ENCODE measurements around the gene RCBTB1. TPM values are rescaled to one million over a fixed set of nuclear protein-coding genes. Genes with fewer than 3 reads are reported as not detected.

The RCBTB1 gene
- total RNA-seq, 2 experiments from 2014 or later: 10.3 to 11.4 TPM

- H3K27ac Mint-ChIP-seq: no peak overlapping the region
- Histone ChIP-seq H3K27ac (ENCODE audit: low read depth in 1 of 2, low read length in 2 of 2) (no peak overlapping the region), H3K36me3 (ENCODE audit: insufficient read depth, low read length) (no peaks in the 10 kb centered on the region), H3K4me1 (ENCODE audit: insufficient read depth, low read length) (peaks cover 14% of the 10 kb centered on the region), H3K4me3 (ENCODE audit: low read length) (no peak overlapping the region), H3K27me3 (ENCODE audit: control insufficient read depth in 1 of 2, insufficient read depth in 2 of 2, low read length in 2 of 2) (no peaks in the 10 kb centered on the region), H3K9me3 (ENCODE audit: control insufficient read depth in 1 of 2, insufficient read depth in 1 of 2, low read length in 2 of 2) (no peaks in the 10 kb centered on the region)
- DNase-seq (no peak), ATAC-seq (ENCODE audit: poor library complexity) (no peak)
- intact Hi-C loops (cut with DNase I, micrococcal nuclease): loop anchor here (5.0 to 10.0 kb wide), 2 partner anchors 93 to 205 kb away; partner anchors contain the start of genes KPNA3 (in 1 of the 2) and PHF11 (in 1 of the 2)
- H3K4me3 Mint-ChIP-seq: no peak overlapping the region
- peaks cover 35% of the 10 kb centered on the region for H3K4me1 Mint-ChIP-seq (ENCODE audit: low read depth)
- H3K9me3 Mint-ChIP-seq: no peaks in the 10 kb centered on the region
- no peak for TF ChIP-seq CTCF (IDR thresholded peaks at IDR 0.05)
- CTCF ChIA-PET: no interaction called here
- POLR2A ChIA-PET: interaction anchor here (2.0 kb wide), 1 partner anchor 17 kb away, joined by 5 read pairs; no protein-coding TSS in a partner anchor
- no peaks in the 10 kb centered on the region for H3K27me3 Mint-ChIP-seq
- peaks cover 8% of the 10 kb centered on the region for H3K36me3 Mint-ChIP-seq (ENCODE audit: low read depth)
Observed at GRCh38 chr13:49587311-49587847, 2.0 kb upstream of the RCBTB1 start.

GRCh38 chr13:49586717-49587116 lies 1.4 kb upstream of the RCBTB1 start:
- Histone ChIP-seq H3K4me1 (ENCODE audit: insufficient read depth, low read length) (peaks cover 14% of the 10 kb centered on the region), H3K4me3 (ENCODE audit: low read length) (no peak overlapping the region), H3K36me3 (ENCODE audit: insufficient read depth, low read length) (no peaks in the 10 kb centered on the region), H3K9me3 (ENCODE audit: control insufficient read depth in 1 of 2, insufficient read depth in 1 of 2, low read length in 2 of 2) (no peaks in the 10 kb centered on the region), H3K27me3 (ENCODE audit: control insufficient read depth in 1 of 2, insufficient read depth in 2 of 2, low read length in 2 of 2) (no peaks in the 10 kb centered on the region), H3K27ac (ENCODE audit: low read depth in 1 of 2, low read length in 2 of 2) (no peak overlapping the region)
- ATAC-seq (ENCODE audit: poor library complexity) (no peak), DNase-seq (no peak)
- no peak for TF ChIP-seq CTCF (IDR thresholded peaks at IDR 0.05)
- no peaks in the 10 kb centered on the region for H3K27me3 Mint-ChIP-seq
- CTCF ChIA-PET: interaction anchor here (1.1 kb wide), 1 partner anchor 20 kb away, joined by 4 read pairs; no protein-coding TSS in a partner anchor
- H3K36me3 Mint-ChIP-seq (ENCODE audit: low read depth): peaks cover 11% of the 10 kb centered on the region
- H3K9me3 Mint-ChIP-seq: no peaks in the 10 kb centered on the region
- intact Hi-C loops (cut with DNase I, micrococcal nuclease): loop anchor here (5.0 to 10.0 kb wide), 2 partner anchors 92 to 206 kb away; partner anchors contain the start of genes KPNA3 (in 1 of the 2) and PHF11 (in 1 of the 2)
- peak overlapping the region; percentile 77 for H3K4me3 Mint-ChIP-seq
- peak overlapping the region; percentile 52 for H3K27ac Mint-ChIP-seq
- POLR2A ChIA-PET: interaction anchor here (0.6 to 3.0 kb wide), 4 partner anchors 16 to 1024 kb away, joined by 3 to 34 read pairs (median 7); partner anchors contain the start of genes CAB39L and SETDB2
- H3K4me1 Mint-ChIP-seq (ENCODE audit: low read depth): peaks cover 35% of the 10 kb centered on the region

- peaks cover 30% of the 10 kb centered on the region for H3K36me3 Mint-ChIP-seq (ENCODE audit: low read depth)
- H3K4me3 Mint-ChIP-seq: peak overlapping the region; percentile 96
- no peaks in the 10 kb centered on the region for H3K27me3 Mint-ChIP-seq
- ChIA-PET CTCF (interaction anchor here (0.5 to 1.1 kb wide), 2 partner anchors 21 to 22 kb away, joined by 4 to 5 read pairs; no protein-coding TSS in a partner anchor), POLR2A (interaction anchor here (0.8 to 3.0 kb wide), 8 partner anchors 12 to 438 kb away, joined by 3 to 34 read pairs (median 6); partner anchors contain the start of genes CAB39L, KPNA3, PHF11 and SETDB2)
- no peaks in the 10 kb centered on the region for H3K9me3 ChIP-seq (ENCODE audit: control insufficient read depth in 1 of 2, insufficient read depth in 1 of 2, low read length in 2 of 2)
- H3K4me1 ChIP-seq (ENCODE audit: insufficient read depth, low read length): peaks cover 14% of the 10 kb centered on the region
- H3K4me1 Mint-ChIP-seq (ENCODE audit: low read depth): peaks cover 40% of the 10 kb centered on the region
- H3K36me3 ChIP-seq (ENCODE audit: insufficient read depth, low read length): peaks cover 10% of the 10 kb centered on the region
- no peak for TF ChIP-seq CTCF (IDR thresholded peaks at IDR 0.05)
- no peaks in the 10 kb centered on the region for H3K27me3 ChIP-seq (ENCODE audit: control insufficient read depth in 1 of 2, insufficient read depth in 2 of 2, low read length in 2 of 2)
- peak overlapping the region in 1 of 2 donors; percentile 3 for H3K27ac ChIP-seq (ENCODE audit: low read depth in 1 of 2, low read length in 2 of 2)
- peak; percentile 16 for ATAC-seq (ENCODE audit: poor library complexity)
- H3K4me3 ChIP-seq (ENCODE audit: low read length): peak overlapping the region; percentile 90
- H3K27ac Mint-ChIP-seq: peak overlapping the region; percentile 75
- no peaks in the 10 kb centered on the region for H3K9me3 Mint-ChIP-seq
- DNase-seq: peak in 4 of 14 experiments; percentile 8 to 40 (median 31)
- intact Hi-C loops (cut with DNase I, micrococcal nuclease): loop anchor here (2.0 to 10.0 kb wide), 4 partner anchors 88 to 208 kb away; partner anchors contain the start of genes CAB39L (in 1 of the 2), KPNA3 (in 1 of the 2), PHF11 (in 1 of the 2) and SETDB2 (in 1 of the 2)
Observed at GRCh38 chr13:49584771-49585182, 581 bp downstream of the RCBTB1 start.
